Bronchial epithelial cell (primary cell): Measurements from ENCODE around the gene OSBPL9. TPM values are rescaled to one million over a fixed set of nuclear protein-coding genes. Genes with fewer than 3 reads are reported as not detected.
"Not testable (repeated sequence)": the region's sequence is repeated elsewhere in the genome, so short reads cannot be mapped to it uniquely, and the experiment has no call there.

ENCODE experiments used
- DNase-seq: peaks from one replicate; pipeline ENCODE4 v3.0.0-alpha.2; 2010; ENCODE audit warnings: low read depth
- FAIRE-seq: peaks from 2 replicates; lab custom pipeline; 2011; peaks lifted over from hg19 to GRCh38; lab: Jason Lieb, UNC
- H3K27me3 ChIP-seq: 2 replicates; pipeline ENCODE4 v1.5.1; 2011; ENCODE audit warnings: low read length; ENCODE audit not compliant: control insufficient read depth, insufficient read depth
- H3K36me3 ChIP-seq: 2 replicates; pipeline ENCODE4 v1.5.1; 2011; ENCODE audit warnings: low read length; ENCODE audit not compliant: control insufficient read depth, insufficient read depth
- H3K4me3 ChIP-seq: 2 replicates; pipeline ENCODE4 v1.5.1; 2011; ENCODE audit warnings: mild to moderate bottlenecking, low read depth, low read length, control low read depth
- total RNA-seq: library from RNA; depleted of rRNA; stranded (reverse); fragments of >200 nt; gene quantifications from 2 replicates; pipeline ENCODE4 v1.2.1, GENCODE V29; 2014
- TF ChIP-seq, protein P1 (sequence below): IDR thresholded peaks from 2 replicates; pipeline ENCODE4 v1.5.1; 2011; ENCODE audit warnings: mild to moderate bottlenecking, moderate library complexity, low read length, control low read depth, inconsistent platforms; ENCODE audit not compliant: insufficient read depth, severe bottlenecking

OSBPL9 gene
- total RNA-seq, 1 donor from 2014 or later: 69.8 TPM

- TF ChIP-seq, protein P1, sequence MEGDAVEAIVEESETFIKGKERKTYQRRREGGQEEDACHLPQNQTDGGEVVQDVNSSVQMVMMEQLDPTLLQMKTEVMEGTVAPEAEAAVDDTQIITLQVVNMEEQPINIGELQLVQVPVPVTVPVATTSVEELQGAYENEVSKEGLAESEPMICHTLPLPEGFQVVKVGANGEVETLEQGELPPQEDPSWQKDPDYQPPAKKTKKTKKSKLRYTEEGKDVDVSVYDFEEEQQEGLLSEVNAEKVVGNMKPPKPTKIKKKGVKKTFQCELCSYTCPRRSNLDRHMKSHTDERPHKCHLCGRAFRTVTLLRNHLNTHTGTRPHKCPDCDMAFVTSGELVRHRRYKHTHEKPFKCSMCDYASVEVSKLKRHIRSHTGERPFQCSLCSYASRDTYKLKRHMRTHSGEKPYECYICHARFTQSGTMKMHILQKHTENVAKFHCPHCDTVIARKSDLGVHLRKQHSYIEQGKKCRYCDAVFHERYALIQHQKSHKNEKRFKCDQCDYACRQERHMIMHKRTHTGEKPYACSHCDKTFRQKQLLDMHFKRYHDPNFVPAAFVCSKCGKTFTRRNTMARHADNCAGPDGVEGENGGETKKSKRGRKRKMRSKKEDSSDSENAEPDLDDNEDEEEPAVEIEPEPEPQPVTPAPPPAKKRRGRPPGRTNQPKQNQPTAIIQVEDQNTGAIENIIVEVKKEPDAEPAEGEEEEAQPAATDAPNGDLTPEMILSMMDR: no peak
- no peaks in the 10 kb centered on the region for H3K36me3 ChIP-seq
- FAIRE-seq: no peak
- no peak overlapping the region for H3K4me3 ChIP-seq
- DNase-seq: no peak
- no peaks in the 10 kb centered on the region for H3K27me3 ChIP-seq
Measured at GRCh38 chr1:51699391-51699790, 82.5 kb downstream of the OSBPL9 start.

GRCh38 chr1:51701782-51702181 is 84.9 kb downstream of the OSBPL9 start:
- not testable (repeated sequence) for H3K27me3 ChIP-seq, H3K36me3 ChIP-seq, DNase-seq, FAIRE-seq, H3K4me3 ChIP-seq

DNA sequence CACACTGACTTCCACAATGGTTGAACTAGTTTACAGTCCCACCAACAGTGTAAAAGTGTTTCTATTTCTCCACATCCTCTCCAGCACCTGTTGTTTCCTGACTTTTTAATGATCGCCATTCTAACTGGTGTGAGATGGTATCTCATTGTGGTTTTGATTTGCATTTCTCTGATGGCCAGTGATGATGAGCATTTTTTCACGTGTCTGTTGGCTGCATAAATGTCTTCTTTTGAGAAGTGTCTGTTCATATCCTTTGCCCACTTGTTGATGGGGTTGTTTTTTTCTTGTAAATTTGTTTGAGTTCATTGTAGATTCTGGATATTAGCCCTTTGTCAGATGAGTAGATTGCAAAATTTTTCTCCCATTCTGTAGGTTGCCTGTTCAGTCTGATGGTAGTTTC is 85.3 kb downstream of the OSBPL9 start:
- not testable (repeated sequence) for H3K4me3 ChIP-seq, H3K27me3 ChIP-seq, H3K36me3 ChIP-seq, FAIRE-seq, DNase-seq

DNA sequence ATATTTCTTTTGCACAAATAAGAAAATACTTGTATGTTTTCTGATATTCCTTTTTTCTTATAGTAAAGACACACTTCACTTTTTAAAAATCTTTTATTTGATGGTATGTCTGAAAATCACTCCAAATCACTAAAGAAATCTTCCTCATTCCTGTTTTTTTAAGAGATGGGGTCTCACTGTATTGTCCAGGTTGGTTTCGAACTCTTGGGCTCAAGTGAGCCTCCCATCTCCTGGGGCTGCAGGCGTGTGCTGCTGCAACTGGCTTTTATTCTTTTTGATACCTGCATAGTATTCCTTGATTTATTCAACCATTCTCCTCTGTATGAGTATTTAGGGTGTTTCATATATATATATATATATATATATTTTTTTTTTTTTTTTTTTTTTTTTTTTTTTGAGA is 88.1 kb downstream of the OSBPL9 start:
- FAIRE-seq (no peak), DNase-seq (no peak)
- Histone ChIP-seq H3K4me3 (no peak overlapping the region), H3K36me3 (no peaks in the 10 kb centered on the region), H3K27me3 (no peaks in the 10 kb centered on the region)
- TF ChIP-seq, protein P1: no peak

DNA sequence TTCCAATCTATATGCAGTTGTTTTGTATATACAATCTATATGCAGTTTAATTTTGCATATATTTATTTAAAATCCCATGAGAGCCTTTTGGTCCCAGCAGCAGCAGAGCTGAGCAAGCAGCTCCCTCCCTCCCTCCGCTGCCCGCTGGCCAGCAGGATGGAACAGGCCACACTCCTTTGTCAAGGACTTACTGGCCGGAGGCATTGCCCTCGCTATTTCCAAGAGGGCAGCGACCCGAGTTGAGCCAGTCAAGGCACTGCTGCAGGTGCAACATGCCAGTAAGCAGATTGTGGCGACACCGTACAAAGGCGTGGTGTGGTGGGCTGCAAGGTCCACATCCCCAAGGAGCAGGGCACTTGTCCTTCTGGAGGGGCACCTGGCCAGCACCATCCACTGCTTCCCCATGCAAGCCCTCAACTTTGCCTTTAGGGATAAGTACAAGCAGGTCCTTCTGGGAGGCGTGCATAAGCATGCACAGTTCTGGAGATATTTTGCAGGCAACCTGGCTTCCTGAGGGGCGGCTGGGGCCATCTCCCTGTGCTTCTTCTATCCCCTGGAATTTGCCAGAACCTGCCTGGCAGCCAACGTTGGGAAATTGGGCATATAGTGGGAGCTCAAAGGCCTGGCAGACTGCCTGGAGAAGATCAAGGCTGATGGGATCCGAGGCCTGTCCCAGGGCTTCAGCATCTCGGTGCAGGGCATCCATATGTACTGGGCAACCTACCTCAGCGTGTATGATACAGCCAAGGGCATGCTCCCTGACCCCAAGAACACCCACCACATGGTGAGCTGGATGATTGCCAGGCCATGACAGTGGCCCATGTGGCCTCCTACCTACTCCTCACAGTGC is 92.2 kb downstream of the OSBPL9 start:
- no peak overlapping the region for H3K4me3 ChIP-seq
- no peak for DNase-seq
- no peaks in the 10 kb centered on the region for H3K27me3 ChIP-seq
- H3K36me3 ChIP-seq: no peaks in the 10 kb centered on the region
- TF ChIP-seq, protein P1: no peak
- FAIRE-seq: no peak

DNA sequence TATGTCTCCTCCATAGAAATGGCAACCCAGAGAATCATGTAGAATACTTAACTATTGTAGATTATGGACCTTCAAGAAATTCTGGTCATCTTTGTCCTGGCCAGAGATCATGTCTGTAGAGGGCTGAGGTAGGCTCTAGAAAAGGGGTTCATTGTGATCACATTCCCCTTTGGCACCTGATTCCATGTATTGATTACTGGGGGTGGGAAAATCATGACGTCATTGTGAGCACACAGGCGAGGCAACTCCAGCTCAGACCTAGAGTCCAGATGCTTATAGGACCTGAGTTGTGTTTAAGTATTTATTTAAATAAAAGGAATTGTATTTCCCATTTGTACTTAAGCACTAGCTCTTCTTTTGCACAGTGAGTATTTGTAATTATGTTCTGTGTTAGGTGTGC is 93.1 kb downstream of the OSBPL9 start:
- no peaks in the 10 kb centered on the region for H3K27me3 ChIP-seq
- no peaks in the 10 kb centered on the region for H3K36me3 ChIP-seq
- FAIRE-seq (no peak), DNase-seq (no peak)
- no peak overlapping the region for H3K4me3 ChIP-seq
- TF ChIP-seq, protein P1: no peak

DNA sequence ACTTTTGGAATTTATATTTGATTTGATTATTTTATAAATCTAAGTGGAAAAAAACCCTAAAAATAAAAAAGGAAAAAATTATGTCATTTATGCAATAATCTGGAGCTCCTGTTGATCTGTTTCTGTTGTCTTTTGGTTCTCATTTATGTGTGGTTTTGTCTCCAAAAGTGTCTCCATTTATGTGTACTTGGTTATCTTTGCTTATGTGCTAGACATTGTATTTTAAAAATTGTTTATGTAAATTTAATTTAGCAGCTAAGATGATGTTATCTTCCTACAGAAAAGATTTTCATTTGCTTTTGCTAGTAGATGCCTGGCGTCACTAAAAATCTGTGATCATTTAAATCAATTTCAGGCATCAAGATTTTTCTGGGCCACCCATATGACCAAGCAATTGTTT is 95.7 kb downstream of the OSBPL9 start:
- H3K36me3 ChIP-seq: no peaks in the 10 kb centered on the region
- TF ChIP-seq, protein P1: no peak
- no peak for FAIRE-seq

More for the DNA sequence above, 95.7 kb downstream of the OSBPL9 start:
- Histone ChIP-seq H3K4me3 (no peak overlapping the region), H3K27me3 (no peaks in the 10 kb centered on the region)
- DNase-seq: no peak
